GM23248 (cell line): ENCODE measurements around the gene ATP5ME. TPM values are rescaled to one million over a fixed set of nuclear protein-coding genes. Genes with fewer than 3 reads are reported as not detected.
"Not testable (repeated sequence)": the region's sequence is repeated elsewhere in the genome, so short reads cannot be mapped to it uniquely, and the experiment has no call there.

ENCODE experiments used
- DNase-seq: peaks from one replicate; pipeline ENCODE4 v3.0.0-alpha.2; 2015
- H2AFZ ChIP-seq: fragments of 200-600 bp; sonication (generic); 2 replicates; pipeline ENCODE4 v1.6.1; 2016; ENCODE audit warnings: antibody characterized with exemption
- H3F3A ChIP-seq: fragments of 200-600 bp; sonication (generic); 2 replicates; pipeline ENCODE4 v1.6.1; 2016; ENCODE audit warnings: mild to moderate bottlenecking, antibody characterized with exemption, mixed run types; ENCODE audit not compliant: insufficient read depth
- H3K27ac ChIP-seq: fragments of 200-600 bp; sonication (generic); 2 replicates; pipeline ENCODE4 v1.5.1; 2016; ENCODE audit warnings: mild to moderate bottlenecking
- H3K27me3 ChIP-seq: fragments of 200-600 bp; sonication (generic); replicated peaks from 2 replicates; pipeline ENCODE4 v1.6.1; 2016; ENCODE audit warnings: mild to moderate bottlenecking; ENCODE audit not compliant: insufficient read depth
- H3K36me3 ChIP-seq: fragments of 200-600 bp; sonication (generic); 2 replicates; pipeline ENCODE4 v1.6.1; 2016; ENCODE audit warnings: low read depth, mild to moderate bottlenecking
- H3K4me1 ChIP-seq: fragments of 200-600 bp; sonication (generic); 2 replicates; pipeline ENCODE4 v1.6.1; 2016; ENCODE audit warnings: mild to moderate bottlenecking; ENCODE audit not compliant: insufficient read depth
- H3K4me2 ChIP-seq: fragments of 200-600 bp; sonication (generic); one replicate; pipeline ENCODE4 v1.6.1; 2016; ENCODE audit warnings: mild to moderate bottlenecking; ENCODE audit not compliant: unreplicated experiment
- H3K4me3 ChIP-seq: fragments of 200-600 bp; sonication (generic); 2 replicates; pipeline ENCODE4 v1.5.1; 2016; ENCODE audit warnings: mild to moderate bottlenecking
- H3K79me2 ChIP-seq: fragments of 200-600 bp; sonication (generic); 2 replicates; pipeline ENCODE4 v1.6.1; 2016; ENCODE audit warnings: mild to moderate bottlenecking; ENCODE audit not compliant: insufficient read depth
- H3K9ac ChIP-seq: fragments of 200-600 bp; sonication (generic); 2 replicates; pipeline ENCODE4 v1.6.1; 2016; ENCODE audit warnings: mild to moderate bottlenecking
- H3K9me2 ChIP-seq: fragments of 200-600 bp; sonication (generic); 2 replicates; pipeline ENCODE4 v1.6.1; 2016; ENCODE audit warnings: mixed run types, mild to moderate bottlenecking, moderate library complexity; ENCODE audit not compliant: insufficient read depth
- H3K9me3 ChIP-seq: fragments of 200-600 bp; sonication (generic); one replicate; pipeline ENCODE4 v1.6.1; 2017; ENCODE audit warnings: low read depth
- H4K20me1 ChIP-seq: fragments of 200-600 bp; sonication (generic); 2 replicates; pipeline ENCODE4 v1.6.0; 2016; ENCODE audit not compliant: insufficient read depth
- EZH2 ChIP-seq: fragments of 200-600 bp; sonication (generic); IDR thresholded peaks from 2 replicates; pipeline ENCODE4 v1.6.1; 2018; ENCODE audit warnings: antibody characterized with exemption, mild to moderate bottlenecking; ENCODE audit not compliant: insufficient read depth, poor library complexity, severe bottlenecking
- EZH2phosphoT487 ChIP-seq: fragments of 200-600 bp; sonication (generic); IDR thresholded peaks from 2 replicates; pipeline ENCODE4 v1.6.1; 2018; ENCODE audit warnings: antibody characterized with exemption, moderate library complexity, mild to moderate bottlenecking, low read depth; ENCODE audit not compliant: insufficient read depth
- WGBS, 2 experiments: methylation state at CpG; one replicate each; pipeline ENCODE4 v1.1.6; 2015 to 2017; ENCODE audit warnings: low lambda C conversion rate in 2 of 2, low coverage in 1 of 2; ENCODE audit errors: missing lambda C conversion rate in 2 of 2; 5-methylcytosine and 5-hydroxymethylcytosine counted together
- in situ Hi-C: fragments of 300-500 bp; cut with MboI; formaldehyde crosslinking; loops from 2 replicates; pipeline ENCODE4 v1.15.0; 2020
- polyA plus RNA-seq: library from polyadenylated mRNA; unstranded; fragments of >200 nt; fragmentation: Nextera tagmentation; extraction: Ambion mirVana; gene quantifications from 2 replicates; pipeline ENCODE4 v1.2.1, GENCODE V29; 2016
- total RNA-seq: library from RNA; depleted of rRNA; stranded (reverse); fragments of >200 nt; shearing (Covaris generic); gene quantifications from 2 replicates; pipeline ENCODE4 v1.2.3, GENCODE V29; 2014

The ATP5ME gene
- total and polyA plus RNA-seq, 2 experiments from 2014 or later, result 26.3 to 478 TPM

DNA sequence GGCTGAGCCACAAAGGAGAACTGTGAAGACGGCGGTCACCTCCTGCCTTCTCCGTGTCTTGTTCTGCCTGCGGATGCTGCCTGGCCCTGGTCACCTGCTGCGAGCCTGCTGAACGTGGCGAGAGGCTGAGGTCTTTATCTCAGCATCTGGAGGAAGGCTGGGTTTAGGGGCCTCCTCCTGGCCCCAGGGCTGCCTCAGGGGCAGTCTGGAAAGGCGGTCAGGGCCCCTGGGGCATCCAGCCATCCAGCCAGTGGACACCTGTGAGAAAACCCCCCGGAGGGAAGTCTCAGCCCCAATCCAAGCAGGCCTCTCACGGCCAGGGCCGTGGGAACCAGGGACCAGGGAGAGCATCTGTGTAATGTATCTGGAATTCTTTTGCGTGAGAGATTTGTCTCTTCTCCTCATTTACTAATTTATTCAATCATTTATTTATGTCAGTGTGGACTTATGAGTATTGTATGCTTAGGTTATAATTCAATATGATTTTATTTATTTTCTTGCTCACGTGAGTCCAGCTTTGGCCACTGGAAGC lies 37.4 kb downstream of the ATP5ME start:
- in situ Hi-C loops, result no loop called here
- Histone ChIP-seq H3K4me1 (no peaks in the 10 kb centered on the region), H3F3A (no peaks in the 10 kb centered on the region), H2AFZ (no peak overlapping the region), H3K36me3 (no peaks in the 10 kb centered on the region), H3K9me3 (no peaks in the 10 kb centered on the region), H3K27ac (no peak overlapping the region), H3K4me2 (no peak overlapping the region), H3K9ac (no peak overlapping the region), H3K9me2 (no peaks in the 10 kb centered on the region), H3K4me3 (no peak overlapping the region), H4K20me1 (no peaks in the 10 kb centered on the region), H3K79me2 (no peaks in the 10 kb centered on the region), H3K27me3 (0 out of 2 replicates have a peak, but pooled peaks cover 3% of the 10 kb centered on the region)
- no peak for TF ChIP-seq EZH2phosphoT487
- TF ChIP-seq EZH2, result no peak
- 41 to 43% methylated on average over 13 of the region's 13 CpGs for WGBS, 2 experiments
- no peak for DNase-seq

DNA sequence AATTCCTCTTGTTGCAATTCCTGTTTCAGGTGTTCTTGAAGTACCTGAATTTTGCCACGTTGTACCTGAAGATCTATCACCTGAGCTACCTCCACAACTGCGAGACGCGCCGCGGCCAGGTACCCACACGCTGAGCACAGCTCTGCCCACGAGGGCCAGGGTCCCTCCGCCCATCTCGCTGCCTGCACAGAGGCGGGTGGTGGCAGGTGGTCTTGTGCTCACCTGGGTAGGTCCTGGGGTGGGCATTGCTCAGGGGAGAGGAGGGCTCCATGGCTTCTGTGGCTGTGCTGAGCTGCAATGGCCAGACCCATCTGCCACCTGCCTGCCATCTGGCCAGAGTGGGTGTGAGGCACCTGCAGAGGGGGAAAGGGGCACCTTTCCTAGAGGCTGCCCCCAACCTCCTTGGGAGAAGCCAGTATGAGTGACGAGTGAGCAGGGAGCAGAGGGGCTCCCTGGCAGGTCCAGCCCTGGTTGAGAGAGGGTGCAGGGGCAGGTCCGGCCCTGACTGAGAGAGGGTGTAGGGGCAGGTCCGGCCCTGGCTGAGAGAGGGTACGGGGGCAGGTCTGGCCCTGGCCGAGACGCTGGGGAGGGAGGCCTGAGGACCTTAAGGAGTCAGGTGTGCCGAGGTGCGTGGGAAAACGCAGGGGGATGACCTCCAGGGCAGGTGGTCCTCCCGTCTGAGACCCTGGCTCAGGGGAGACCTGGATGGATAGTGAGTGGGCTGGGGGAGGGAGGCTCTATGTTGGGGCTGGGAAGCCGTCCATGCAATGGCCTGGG lies 38.0 kb downstream of the ATP5ME start:
- H3F3A ChIP-seq, result no peaks in the 10 kb centered on the region
- 57 to 66% methylated on average over 21 to 22 of the region's 22 CpGs for WGBS, 2 experiments
- no peak overlapping the region for H3K4me2 ChIP-seq
- no peak overlapping the region for H3K4me3 ChIP-seq
- H3K79me2 ChIP-seq, result no peaks in the 10 kb centered on the region
- no peak for TF ChIP-seq EZH2
- no peak for TF ChIP-seq EZH2phosphoT487
- DNase-seq, result no peak
- H4K20me1 ChIP-seq, result no peaks in the 10 kb centered on the region
- no peak overlapping the region for H3K27ac ChIP-seq
- no peaks in the 10 kb centered on the region for H3K4me1 ChIP-seq
- no peaks in the 10 kb centered on the region for H3K9me3 ChIP-seq
- H3K36me3 ChIP-seq, result no peaks in the 10 kb centered on the region
- H2AFZ ChIP-seq, result no peak overlapping the region
- no peaks in the 10 kb centered on the region for H3K9me2 ChIP-seq
- in situ Hi-C loops, result no loop called here
- no peak overlapping the region for H3K9ac ChIP-seq
- 0 out of 2 replicates have a peak, but pooled peaks cover 3% of the 10 kb centered on the region for H3K27me3 ChIP-seq

DNA sequence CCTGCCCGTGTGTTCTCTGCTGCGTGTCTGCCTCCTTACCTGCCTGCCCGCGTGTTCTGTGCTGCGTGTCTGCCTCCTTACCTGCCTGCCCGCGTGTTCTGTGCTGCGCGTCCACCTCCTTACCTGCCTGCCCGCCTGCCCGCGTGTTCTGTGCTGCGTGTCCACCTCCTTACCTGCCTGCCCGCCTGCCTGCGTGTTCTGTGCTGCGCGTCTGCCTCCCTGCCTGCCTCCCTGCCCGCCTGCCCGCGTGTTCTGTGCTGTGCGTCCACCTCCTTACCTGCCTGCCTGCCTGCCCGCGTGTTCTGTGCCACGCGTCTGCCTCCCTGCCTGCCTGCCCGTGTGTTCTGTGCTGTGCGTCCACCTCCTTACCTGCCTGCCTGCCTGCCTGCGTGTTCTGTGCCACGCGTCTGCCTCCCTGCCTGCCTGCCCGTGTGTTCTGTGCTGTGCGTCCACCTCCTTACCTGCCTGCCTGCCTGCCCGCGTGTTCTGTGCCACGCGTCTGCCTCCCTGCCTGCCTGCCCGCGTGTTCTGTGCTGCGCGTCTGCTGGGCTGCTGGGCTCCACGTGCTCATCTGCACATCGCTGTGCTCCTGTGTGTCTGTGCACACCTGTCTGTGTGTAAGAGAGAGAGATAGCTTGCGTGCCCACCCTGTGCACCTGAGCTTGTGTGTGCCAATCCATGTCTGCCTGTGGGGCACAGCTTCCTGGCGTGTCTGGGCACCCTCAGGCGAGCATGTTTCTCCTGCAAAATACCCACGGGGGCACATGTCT lies 38.8 kb downstream of the ATP5ME start:
- not testable (repeated sequence) for H3K4me3 ChIP-seq

DNA sequence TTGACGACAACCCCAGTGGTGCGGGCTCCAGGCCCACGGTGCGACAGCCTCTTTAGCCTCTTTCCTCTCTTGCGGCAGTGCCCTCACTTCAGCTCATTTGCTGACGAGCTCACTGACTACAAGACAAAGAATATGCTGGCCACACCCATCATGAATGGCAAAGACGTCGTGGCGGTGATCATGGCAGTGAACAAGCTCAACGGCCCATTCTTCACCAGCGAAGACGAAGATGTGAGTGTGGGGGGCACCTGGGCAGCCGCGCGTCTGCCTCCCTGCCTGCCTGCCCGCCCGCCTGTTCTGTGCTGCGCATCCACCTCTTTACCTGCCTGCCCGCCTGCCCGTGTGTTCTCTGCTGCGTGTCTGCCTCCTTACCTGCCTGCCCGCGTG lies 39.5 kb downstream of the ATP5ME start:
- Histone ChIP-seq H3K27ac (no peak overlapping the region), H4K20me1 (no peaks in the 10 kb centered on the region), H3K79me2 (no peaks in the 10 kb centered on the region), H3K9me2 (no peaks in the 10 kb centered on the region), H3F3A (no peaks in the 10 kb centered on the region), H3K9me3 (no peaks in the 10 kb centered on the region), H3K4me1 (no peaks in the 10 kb centered on the region), H3K36me3 (no peaks in the 10 kb centered on the region), H3K4me3 (no peak overlapping the region), H3K27me3 (no peaks in the 10 kb centered on the region), H3K4me2 (no peak overlapping the region), H2AFZ (no peak overlapping the region), H3K9ac (no peak overlapping the region)
- TF ChIP-seq EZH2phosphoT487, result no peak
- in situ Hi-C loops, result no loop called here
- 66 to 67% methylated on average over 22 to 23 of the region's 23 CpGs for WGBS, 2 experiments
- DNase-seq, result no peak

More for the DNA sequence above, 38.8 kb downstream of the ATP5ME start:
- WGBS, 2 experiments, result 77 to 80% methylated on average over 12 to 46 of the region's 46 CpGs
- H3K27me3 ChIP-seq, H3K27ac ChIP-seq, H3K36me3 ChIP-seq, DNase-seq, H3K4me1 ChIP-seq, H3K9me2 ChIP-seq, H3K4me2 ChIP-seq, H3K9ac ChIP-seq, in situ Hi-C loops, H2AFZ ChIP-seq, H3K79me2 ChIP-seq, H4K20me1 ChIP-seq, H3K9me3 ChIP-seq, H3F3A ChIP-seq: not testable (repeated sequence)
